PC-3 (cell line): ENCODE results near the gene PLIN3. TPM values are rescaled to one million over a fixed set of nuclear protein-coding genes. Genes with fewer than 3 reads are reported as not detected.
"Not testable (repeated sequence)": the region's sequence is repeated elsewhere in the genome, so short reads cannot be mapped to it uniquely, and the experiment has no call there.

Source experiments
- ATAC-seq: fragments of 200-7000 bp; cut with Tn5 transposase; 2 replicates; pipeline ENCODE4 v1.9.1; 2020; ENCODE audit warnings: mild to moderate bottlenecking, moderate library complexity
- BruUV-seq: library from RNA; stranded (reverse); fragments of 400-500 nt; replicated peaks from 2 replicates; lab custom pipeline; 2021; lab: Mats Ljungman, UMichigan
- CTCF ChIA-PET: fragments of 300-600 bp; sonication (Branson Sonifier 250); formaldehyde crosslinking; loops from one replicate; lab custom pipeline; 2022; ENCODE audit warnings: antibody characterized with exemption; lab: Charles Lee
- POLR2A ChIA-PET: fragments of 300-600 bp; sonication (Branson Sonifier 250); formaldehyde crosslinking; loops from one replicate; lab custom pipeline; 2022; ENCODE audit warnings: antibody characterized with exemption; ENCODE audit not compliant: unreplicated experiment; lab: Charles Lee
- DNase-seq: peaks from one replicate; pipeline ENCODE4 v3.0.0-alpha.2; 2015
- H2AFZ ChIP-seq: fragments of 300-600 bp; sonication (generic); 2 replicates; pipeline ENCODE4 v1.6.0; 2016; ENCODE audit warnings: antibody characterized with exemption, low read length
- H3F3A ChIP-seq: fragments of 300-600 bp; sonication (generic); one replicate; pipeline ENCODE4 v1.6.0; 2017; ENCODE audit warnings: antibody characterized with exemption, low read length, control low read depth, mild to moderate bottlenecking; ENCODE audit not compliant: unreplicated experiment
- H3K27ac ChIP-seq: fragments of 300-600 bp; sonication (generic); 2 replicates; pipeline ENCODE4 v1.5.1; 2016; ENCODE audit warnings: mild to moderate bottlenecking, low read length
- H3K27me3 ChIP-seq: fragments of 300-600 bp; sonication (generic); 2 replicates; pipeline ENCODE4 v1.6.1; 2016; ENCODE audit warnings: low read length, mixed read lengths
- H3K36me3 ChIP-seq: fragments of 300-600 bp; sonication (generic); 2 replicates; pipeline ENCODE4 v1.6.1; 2016; ENCODE audit warnings: low read depth, mixed run types, low read length, mixed read lengths
- H3K4me1 ChIP-seq: fragments of 300-600 bp; sonication (generic); 2 replicates; pipeline ENCODE4 v1.5.1; 2016; ENCODE audit warnings: low read length; ENCODE audit not compliant: insufficient read depth
- H3K4me2 ChIP-seq: fragments of 300-600 bp; sonication (generic); 2 replicates; pipeline ENCODE4 v1.6.0; 2016; ENCODE audit warnings: low read length
- H3K4me3 ChIP-seq: fragments of 300-600 bp; sonication (generic); 2 replicates; pipeline ENCODE4 v1.5.1; 2016; ENCODE audit warnings: mild to moderate bottlenecking, low read length, mixed read lengths
- H3K79me2 ChIP-seq: fragments of 300-600 bp; sonication (generic); 2 replicates; pipeline ENCODE4 v1.6.1; 2017; ENCODE audit warnings: low read length, mixed read lengths
- H3K9ac ChIP-seq: fragments of 300-600 bp; sonication (generic); 2 replicates; pipeline ENCODE4 v1.6.0; 2016; ENCODE audit warnings: mild to moderate bottlenecking, low read length
- H3K9me2 ChIP-seq: fragments of 300-600 bp; sonication (generic); replicated peaks from 2 replicates; pipeline ENCODE4 v1.6.1; 2016; ENCODE audit warnings: mixed run types, low read length, mixed read lengths
- H3K9me3 ChIP-seq: fragments of 300-600 bp; sonication (generic); 2 replicates; pipeline ENCODE4 v1.6.1; 2016; ENCODE audit warnings: low read length, mixed read lengths
- H4K20me1 ChIP-seq: fragments of 300-600 bp; sonication (generic); 2 replicates; pipeline ENCODE4 v1.6.1; 2016; ENCODE audit warnings: low read length, mixed read lengths
- CTCF ChIP-seq: fragments of 300-600 bp; sonication (generic); conservative IDR thresholded peaks from 2 replicates; pipeline ENCODE4 v1.5.1; 2017; ENCODE audit warnings: antibody characterized with exemption, low read depth, mild to moderate bottlenecking, low read length
- EZH2 ChIP-seq: fragments of 300-600 bp; sonication (generic); IDR thresholded peaks from one replicate; pipeline ENCODE4 v1.6.1; 2017; ENCODE audit warnings: antibody characterized with exemption, mild to moderate bottlenecking, low read length; ENCODE audit not compliant: unreplicated experiment
- EZH2phosphoT487 ChIP-seq: fragments of 300-600 bp; sonication (generic); IDR thresholded peaks from 2 replicates; pipeline ENCODE4 v1.6.1; 2018; ENCODE audit warnings: mild to moderate bottlenecking, antibody characterized with exemption, low read length, borderline replicate concordance
- intact Hi-C: fragments of 100-400 bp; cut with micrococcal nuclease; formaldehyde crosslinking; loops from 2 replicates; pipeline ENCODE4 v1.9.0; 2023
- total RNA-seq: library from RNA; depleted of rRNA; stranded (reverse); fragments of >200 nt; gene quantifications from 2 replicates; pipeline ENCODE4 v1.2.3, GENCODE V29; 2014

PLIN3 gene
- total RNA-seq, 1 experiment from 2014 or later = 136 TPM

- no peak overlapping the region for H3K4me3 ChIP-seq
- no peak overlapping the region for H3K9ac ChIP-seq
- H3K27me3 ChIP-seq = no peaks in the 10 kb centered on the region
- ChIA-PET POLR2A (no interaction called here), CTCF (no interaction called here)
- intact Hi-C loops = no loop called here
- H3K27ac ChIP-seq = no peak overlapping the region
- no peak for TF ChIP-seq EZH2
- no peak for TF ChIP-seq CTCF
- TF ChIP-seq EZH2phosphoT487 = no peak
- H2AFZ ChIP-seq = no peak overlapping the region
- H3K79me2 ChIP-seq = no peaks in the 10 kb centered on the region
- no peak for DNase-seq
- no peaks in the 10 kb centered on the region for H3K9me3 ChIP-seq
- H3F3A ChIP-seq = peaks cover 3% of the 10 kb centered on the region
- H3K4me1 ChIP-seq = peaks cover 4% of the 10 kb centered on the region
- no TSS peak for BruUV-seq
- no peak for ATAC-seq
- no peaks in the 10 kb centered on the region for H3K36me3 ChIP-seq
- no peaks in the 10 kb centered on the region for H4K20me1 ChIP-seq
- no peaks in the 10 kb centered on the region for H3K9me2 ChIP-seq
- H3K4me2 ChIP-seq = no peak overlapping the region
Measured at GRCh38 chr19:4807188-4807587, 60.3 kb downstream of the PLIN3 start.

- ChIA-PET CTCF (interaction anchor here (0.6 kb wide), 1 partner anchor 774 kb away, joined by 3 read pairs; no protein-coding TSS in a partner anchor), POLR2A (no interaction called here)
- H3K36me3 ChIP-seq = no peaks in the 10 kb centered on the region
- TF ChIP-seq EZH2 = no peak
- TF ChIP-seq EZH2phosphoT487 = no peak
- no peak for TF ChIP-seq CTCF
- H3K27me3 ChIP-seq = no peaks in the 10 kb centered on the region
- H4K20me1 ChIP-seq = no peaks in the 10 kb centered on the region
- H3K4me1 ChIP-seq = peaks cover under 1% of the 10 kb centered on the region; the same call in 1 of the 2 replicates
- no peaks in the 10 kb centered on the region for H3K9me2 ChIP-seq
- H3K9ac ChIP-seq = no peak overlapping the region
- intact Hi-C loops = no loop called here
- DNase-seq (no peak), ATAC-seq (no peak)
- H2AFZ ChIP-seq = no peak overlapping the region
- no peak overlapping the region for H3K27ac ChIP-seq
- H3K4me2 ChIP-seq = no peak overlapping the region
- H3K79me2 ChIP-seq = no peaks in the 10 kb centered on the region
- no TSS peak for BruUV-seq
- H3F3A ChIP-seq = no peaks in the 10 kb centered on the region
- H3K4me3 ChIP-seq = no peak overlapping the region
- H3K9me3 ChIP-seq = no peaks in the 10 kb centered on the region
Measured at GRCh38 chr19:4806384-4806783, 61.1 kb downstream of the PLIN3 start.

GRCh38 chr19:4805140-4805539 lies 62.3 kb downstream of the PLIN3 start:
- H3K9ac ChIP-seq, H3K79me2 ChIP-seq, H3K4me2 ChIP-seq, H3K4me3 ChIP-seq, H3K36me3 ChIP-seq, BruUV-seq, H3K9me2 ChIP-seq, H4K20me1 ChIP-seq, H3K27me3 ChIP-seq, DNase-seq, H2AFZ ChIP-seq, ATAC-seq, H3K9me3 ChIP-seq, POLR2A ChIA-PET, H3K27ac ChIP-seq, H3F3A ChIP-seq, intact Hi-C loops: not testable (repeated sequence)
- CTCF ChIA-PET = interaction anchor here (0.6 kb wide), 1 partner anchor 45 kb away, joined by 5 read pairs; no protein-coding TSS in a partner anchor
- H3K4me1 ChIP-seq = peaks cover 12% of the 10 kb centered on the region
